HepG2 (cell line): ENCODE measurements around the gene RNASE13. TPM values are rescaled to one million over a fixed set of nuclear protein-coding genes. Genes with fewer than 3 reads are reported as not detected.

Source experiments
- GFI1 ChIP-seq: sonication (generic); formaldehyde crosslinking; IDR thresholded peaks from 2 replicates; pipeline ENCODE4 v1.5.0; 2020; ENCODE audit warnings: missing genetic modification reagents, mild to moderate bottlenecking, borderline replicate concordance
- HMG20B ChIP-seq: conservative IDR thresholded peaks from 2 replicates; pipeline ENCODE4 v1.6.1; 2016; ENCODE audit warnings: missing genetic modification reagents, missing compliant biosample characterization
- HOXA3 ChIP-seq: sonication (generic); formaldehyde crosslinking; IDR thresholded peaks from 2 replicates; pipeline ENCODE4 v1.5.0; 2020; ENCODE audit warnings: missing genetic modification reagents
- MTERF4 ChIP-seq: sonication (generic); formaldehyde crosslinking; IDR thresholded peaks from 2 replicates; pipeline ENCODE4 v1.8.0; 2023; ENCODE audit warnings: mild to moderate bottlenecking, missing genetic modification reagents
- NFAT5 ChIP-seq: sonication (generic); formaldehyde crosslinking; IDR thresholded peaks from 2 replicates; pipeline ENCODE4 v1.4.0; 2020; ENCODE audit warnings: missing genetic modification reagents
- NFKBIZ ChIP-seq: IDR thresholded peaks from 2 replicates; pipeline ENCODE4 v1.6.1; 2018; ENCODE audit warnings: missing genetic modification reagents, missing compliant biosample characterization
- RARA ChIP-seq: IDR thresholded peaks from 2 replicates; pipeline ENCODE4 v1.6.1; 2016; ENCODE audit warnings: missing genetic modification reagents, missing compliant biosample characterization
- ZBTB26 ChIP-seq: IDR thresholded peaks from 2 replicates; pipeline ENCODE4 v1.6.1; 2016; ENCODE audit warnings: missing compliant biosample characterization, missing genetic modification reagents, borderline replicate concordance
- ZBTB40 ChIP-seq, 2 experiments: fragments of 450-650 bp in 1 of 2; sonication (generic) in 1 of 2; formaldehyde crosslinking in 1 of 2; IDR thresholded peaks; 2 replicates each; pipeline versions ENCODE4 v1.6.1 to v1.8.0; 2016 to 2022; ENCODE audit warnings: antibody characterized with exemption in 1 of 2, mild to moderate bottlenecking in 1 of 2, missing genetic modification reagents in 1 of 2
- ZMYM2 ChIP-seq: sonication (generic); formaldehyde crosslinking; IDR thresholded peaks from 2 replicates; pipeline ENCODE4 v1.8.0; 2022; ENCODE audit warnings: mild to moderate bottlenecking, missing genetic modification reagents
- polyA plus RNA-seq, 8 experiments: library from polyadenylated mRNA; depleted of rRNA in 3 of 8; stranded (reverse) in 7 of 8; unstranded in 1 of 8; fragments of >200 nt; fragmentation: Illumina TruSeq in 4 of 8; extraction: Trizol in 4 of 8; gene quantifications; 2 replicates each; pipeline versions ENCODE4 v1.2.1 to v1.2.3, GENCODE V29; 2011 to 2016; ENCODE audit warnings: low read depth in 4 of 8, missing spikeins in 1 of 8, mixed read lengths in 1 of 8; ENCODE audit not compliant: insufficient read depth in 1 of 8
- total RNA-seq, 5 experiments: library from RNA; depleted of rRNA; stranded (reverse); fragments of >200 nt; fragmentation: Illumina TruSeq; extraction: Trizol; gene quantifications; 2 replicates each; pipeline ENCODE4 v1.2.3, GENCODE V29; 2016; ENCODE audit warnings: low read depth in 1 of 5

The RNASE13 gene
- total and polyA plus RNA-seq, 2 of the 13 experiments (the other 11 are each of a cell fraction or from before 2014, with no cell fraction given): 1.0 TPM; not detected in 1

DNA sequence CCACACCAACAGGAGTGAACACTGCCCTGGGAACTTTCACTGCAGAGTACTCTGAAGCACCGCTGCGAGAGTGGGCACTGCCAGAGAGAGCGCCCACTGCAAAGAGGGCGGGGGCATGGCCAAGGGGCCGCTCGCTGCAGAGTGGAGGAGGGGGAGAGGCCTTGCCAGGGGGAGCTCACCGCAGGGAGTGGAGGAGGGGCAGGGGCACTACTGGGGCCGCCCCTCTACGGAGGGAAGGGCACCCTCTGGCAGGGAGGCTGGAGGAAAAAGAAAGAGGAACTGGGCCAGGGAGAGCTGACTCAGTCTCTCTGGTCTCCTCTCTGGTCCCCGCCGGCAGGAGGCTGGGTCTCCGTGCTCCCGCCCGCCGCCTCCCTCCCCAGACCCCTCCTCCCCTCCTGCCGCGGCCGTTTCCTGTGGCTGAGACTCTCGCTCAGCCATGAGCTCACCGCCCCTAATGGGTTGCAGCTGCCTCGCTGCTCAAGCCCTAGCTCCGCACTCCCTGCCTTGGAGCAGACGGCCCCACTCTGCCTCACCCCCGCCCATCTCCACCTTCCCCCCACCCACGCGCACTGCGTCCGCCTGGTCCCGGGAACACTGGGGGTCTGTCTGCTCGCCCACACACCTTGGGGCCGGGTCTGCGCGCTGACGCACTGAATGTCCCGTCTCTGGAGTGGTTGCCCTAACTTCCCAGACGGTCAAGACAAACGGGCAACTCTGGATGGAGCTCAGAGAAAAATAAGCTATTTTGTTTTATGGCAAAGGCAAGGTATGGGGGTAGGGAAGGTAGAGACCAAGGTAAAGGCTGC, 36.8 kb upstream of the RNASE13 start (continued):
- TF ChIP-seq ZBTB26 (peak; percentile 25; the same call in 1 of the 2 replicates), GFI1 (no peak), ZBTB40 (IDR thresholded peaks at IDR 0.05) (no peak), ZBTB40 (CRISPR knock-in tag; IDR thresholded peaks at IDR 0.05) (0 out of 2 replicates have a peak, but pooled peaks have one; percentile 8), NFKBIZ (CRISPR knock-in tag) (no peak), NFAT5 (no peak), HOXA3 (CRISPR knock-in tag) (no peak; the same call in 1 of the 2 replicates), ZMYM2 (0 out of 2 replicates have a peak, but pooled peaks have one; percentile 32), RARA (CRISPR knock-in tag) (peak; percentile 36), HMG20B (no peak), MTERF4 (no peak)
